ENCODE data around the gene SAMD4A.

- TF ChIP-seq CTCF (conservative IDR thresholded peaks at IDR 0.05; ENCODE audit: low read depth, low read length) (no peak), RCOR1 (IDR thresholded peaks at IDR 0.05; ENCODE audit: insufficient replicate concordance, low read length) (no peak)
Measured at GRCh38 chr14:54734966-54735365, 168.0 kb downstream of the SAMD4A start.
